DND-41 (cell line): ENCODE results near the gene TTYH3.

Experiments used
- ATAC-seq: fragments of 200-7000 bp; cut with Tn5 transposase; 3 replicates; pipeline ENCODE4 v1.9.1; 2021; ENCODE audit warnings: low read depth; ENCODE audit not compliant: insufficient read depth
- DNase-seq: peaks from one replicate; pipeline ENCODE4 v3.0.0-alpha.2; 2020
- H2AFZ ChIP-seq: 2 replicates; pipeline ENCODE4 v1.6.0; 2012; ENCODE audit warnings: low read depth, low read length
- H3K27ac ChIP-seq: 2 replicates; pipeline ENCODE4 v1.5.1; 2012; ENCODE audit warnings: low read length, inconsistent platforms
- H3K27me3 ChIP-seq: fragments of 200-600 bp; sonication (generic); 2 replicates; pipeline ENCODE4 v1.6.0; 2012; ENCODE audit warnings: low read length, mild to moderate bottlenecking, inconsistent platforms; ENCODE audit not compliant: insufficient read depth, poor library complexity
- H3K36me3 ChIP-seq: 2 replicates; pipeline ENCODE4 v1.5.1; 2012; ENCODE audit warnings: low read length, inconsistent platforms; ENCODE audit not compliant: insufficient read depth
- H3K4me1 ChIP-seq: 2 replicates; pipeline ENCODE4 v1.5.1; 2012; ENCODE audit warnings: mild to moderate bottlenecking, low read length; ENCODE audit not compliant: insufficient read depth
- H3K4me2 ChIP-seq: 2 replicates; pipeline ENCODE4 v1.6.0; 2012; ENCODE audit warnings: mild to moderate bottlenecking, moderate library complexity, low read length, inconsistent platforms; ENCODE audit not compliant: insufficient read depth
- H3K4me3 ChIP-seq, 2 experiments: fragments of 200-600 bp in 1 of 2; shearing (Covaris generic) in 1 of 2; 2 replicates each; pipeline ENCODE4 v1.5.1; 2012 to 2016; ENCODE audit warnings: inconsistent platforms in 2 of 2, low read length in 2 of 2, mild to moderate bottlenecking in 2 of 2, low read depth in 1 of 2, moderate library complexity in 1 of 2
- H3K79me2 ChIP-seq: 2 replicates; pipeline ENCODE4 v1.6.0; 2012; ENCODE audit warnings: low read length, inconsistent platforms; ENCODE audit not compliant: insufficient read depth
- H3K9ac ChIP-seq: 2 replicates; pipeline ENCODE4 v1.6.0; 2012; ENCODE audit warnings: low read depth, mild to moderate bottlenecking, inconsistent platforms, low read length, moderate library complexity
- H3K9me3 ChIP-seq: 2 replicates; pipeline ENCODE4 v1.5.1; 2012; ENCODE audit warnings: low read length, moderate library complexity, mild to moderate bottlenecking, inconsistent platforms; ENCODE audit not compliant: insufficient read depth, severe bottlenecking
- H4K20me1 ChIP-seq: 2 replicates; pipeline ENCODE4 v1.6.0; 2012; ENCODE audit warnings: low read length; ENCODE audit not compliant: insufficient read depth
- CTCF ChIP-seq: IDR thresholded peaks from 2 replicates; pipeline ENCODE4 v1.5.1; 2012; ENCODE audit warnings: borderline replicate concordance, low read length, moderate library complexity, mild to moderate bottlenecking; ENCODE audit not compliant: poor library complexity, severe bottlenecking; ENCODE audit errors: extremely low read depth
- EZH2 ChIP-seq: IDR thresholded peaks from 3 replicates; pipeline ENCODE4 v1.6.1; 2012; ENCODE audit warnings: borderline replicate concordance, low read depth, mild to moderate bottlenecking, moderate library complexity, low read length, inconsistent platforms; ENCODE audit not compliant: severe bottlenecking

The TTYH3 gene

GRCh38 chr7:2713370-2713769 is 81.6 kb downstream of the TTYH3 start:
- peak overlapping the region; percentile 45 for H3K27ac ChIP-seq
- H3K79me2 ChIP-seq, result no peaks in the 10 kb centered on the region
- H4K20me1 ChIP-seq, result peaks cover 5% of the 10 kb centered on the region
- peaks cover 66% of the 10 kb centered on the region for H3K4me1 ChIP-seq
- no peaks in the 10 kb centered on the region for H3K27me3 ChIP-seq
- no peak overlapping the region for H3K9ac ChIP-seq
- H3K36me3 ChIP-seq, result peaks cover 4% of the 10 kb centered on the region
- TF ChIP-seq CTCF (peak; percentile 31), EZH2 (no peak)
- DNase-seq, result no peak
- no peak overlapping the region for H2AFZ ChIP-seq
- no peak overlapping the region for H3K4me2 ChIP-seq
- H3K9me3 ChIP-seq, result no peaks in the 10 kb centered on the region
- ATAC-seq, result no peak
- H3K4me3 ChIP-seq, result no peak overlapping the region

GRCh38 chr7:2713978-2714377 is 82.2 kb downstream of the TTYH3 start:
- no peak for TF ChIP-seq CTCF
- no peak for TF ChIP-seq EZH2
- no peak for DNase-seq
- H3K27ac ChIP-seq, result peak overlapping the region; percentile 10; the same call in 1 of the 2 replicates
- no peak overlapping the region for H3K9ac ChIP-seq
- H3K36me3 ChIP-seq, result peaks cover 8% of the 10 kb centered on the region
- peaks cover 66% of the 10 kb centered on the region for H3K4me1 ChIP-seq
- H3K27me3 ChIP-seq, result no peaks in the 10 kb centered on the region
- no peak overlapping the region for H2AFZ ChIP-seq
- peaks cover 5% of the 10 kb centered on the region for H4K20me1 ChIP-seq
- no peaks in the 10 kb centered on the region for H3K79me2 ChIP-seq
- no peaks in the 10 kb centered on the region for H3K9me3 ChIP-seq
- H3K4me2 ChIP-seq, result no peak overlapping the region
- no peak overlapping the region for H3K4me3 ChIP-seq
- no peak for ATAC-seq
